ENCODE results near the gene SCARB1.
A peak's percentile ranks its signal among the peaks of the same experiment; 100 is the strongest.

SCARB1 gene

GRCh38 chr12:124861898-124862676, 1.6 kb downstream of the SCARB1 start:
- no peak for DNase-seq

GRCh38 chr12:124861492-124861891, 2.2 kb downstream of the SCARB1 start:
- no peak for DNase-seq

DNA sequence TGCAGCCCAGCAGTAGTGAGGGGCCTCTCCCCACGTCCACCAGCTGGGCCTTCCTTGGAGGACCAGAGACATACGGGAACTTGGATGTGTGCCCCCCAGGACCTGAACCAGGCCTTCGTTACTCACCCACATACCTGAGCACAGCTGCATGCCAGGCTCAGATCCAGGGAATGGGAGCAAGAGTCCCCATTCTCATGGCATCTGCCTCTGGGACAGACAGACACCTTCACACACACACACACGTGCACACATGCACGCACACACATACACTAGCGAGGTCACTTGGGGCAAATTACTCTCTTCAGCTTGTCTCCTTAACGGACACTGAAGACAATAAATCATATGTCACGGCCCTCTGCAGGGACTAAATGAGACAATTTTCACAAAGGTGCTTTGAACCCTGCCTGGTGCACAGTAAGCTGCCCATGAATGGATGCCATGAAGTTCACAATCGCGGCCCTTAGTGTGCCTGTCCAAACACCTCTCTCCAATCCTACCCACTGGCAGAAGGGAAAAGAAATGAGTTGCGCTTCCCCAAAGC, 5.7 kb downstream of the SCARB1 start:
- DNase-seq, result no peak

DNA sequence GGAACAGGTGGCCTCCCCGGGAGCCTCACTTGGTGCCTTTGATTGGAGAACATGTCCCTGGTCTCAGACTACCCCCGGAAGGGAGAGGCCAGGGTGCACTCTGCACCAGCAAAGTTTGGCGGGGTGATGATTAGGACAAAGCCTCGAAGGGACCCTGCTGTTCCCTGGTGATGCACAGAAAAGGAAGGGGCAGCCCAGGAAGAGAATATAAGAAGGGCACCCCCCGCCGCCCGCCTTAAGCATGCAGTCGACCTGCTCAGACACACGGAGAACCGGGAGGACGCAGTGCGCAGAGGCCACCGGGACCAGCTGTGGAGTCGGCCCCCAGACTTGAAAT, 6.9 kb downstream of the SCARB1 start:
- no peak for DNase-seq

DNA sequence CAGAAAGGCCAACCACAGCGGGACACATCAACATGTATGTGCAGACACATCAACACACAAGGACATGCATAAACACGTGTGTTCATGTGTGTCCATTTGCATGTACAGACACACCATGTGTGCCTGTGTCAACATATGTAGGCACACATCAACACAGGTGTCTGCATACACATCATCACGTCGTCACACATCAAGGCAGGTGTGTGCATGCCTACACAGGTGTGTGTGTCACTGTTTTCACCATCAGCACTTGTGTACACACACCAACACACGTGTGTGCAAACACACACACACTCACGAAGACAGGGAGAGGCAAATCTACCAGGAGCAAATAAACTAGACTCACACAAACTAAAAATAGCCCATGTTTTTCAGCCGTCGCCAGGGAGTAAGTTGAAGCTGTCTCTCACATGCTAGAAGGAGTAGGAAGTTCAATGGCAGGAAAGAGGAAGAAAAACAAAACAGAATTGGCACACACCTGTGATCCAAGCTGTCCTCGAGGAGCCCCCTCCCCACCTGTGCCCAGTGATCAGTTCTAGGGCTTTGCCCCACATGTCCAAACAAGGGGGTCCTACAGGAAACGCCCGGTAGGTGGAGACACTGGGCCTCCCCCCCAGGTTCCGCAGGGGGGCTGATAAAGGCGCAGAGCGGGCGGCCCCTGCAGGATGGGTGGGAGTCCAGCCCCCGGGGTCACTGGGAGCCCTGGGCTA, 7.4 kb downstream of the SCARB1 start:
- no peak for DNase-seq

GRCh38 chr12:124855275-124855957, 8.2 kb downstream of the SCARB1 start:
- no peak for DNase-seq

DNA sequence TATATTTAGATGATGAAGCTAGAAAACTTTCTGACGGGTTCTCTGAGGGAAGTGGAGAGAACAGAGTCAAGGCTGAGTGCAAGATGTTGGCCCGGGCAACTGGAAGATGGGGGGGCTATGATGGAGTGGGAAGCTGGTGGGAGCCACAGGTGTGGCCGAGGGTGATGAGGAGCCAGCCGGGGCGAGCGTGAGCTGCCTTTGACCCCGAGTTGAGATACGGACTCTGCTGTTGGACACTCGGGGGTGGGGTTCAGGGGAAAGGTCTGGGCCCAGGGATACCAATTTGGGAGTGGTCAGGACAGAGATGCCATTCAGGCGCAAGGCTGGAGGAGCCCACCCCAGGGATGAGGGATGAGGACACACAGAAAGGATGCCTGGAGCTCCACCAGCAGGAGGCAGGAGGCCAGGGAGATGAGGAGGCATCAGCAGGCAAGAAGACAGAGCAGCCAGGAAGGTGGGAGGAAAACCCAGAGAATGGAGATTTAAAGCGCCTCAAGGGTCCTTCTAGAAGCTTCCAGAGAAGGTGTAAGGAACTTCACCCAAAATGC, 9.0 kb downstream of the SCARB1 start:
- no peak for DNase-seq

DNA sequence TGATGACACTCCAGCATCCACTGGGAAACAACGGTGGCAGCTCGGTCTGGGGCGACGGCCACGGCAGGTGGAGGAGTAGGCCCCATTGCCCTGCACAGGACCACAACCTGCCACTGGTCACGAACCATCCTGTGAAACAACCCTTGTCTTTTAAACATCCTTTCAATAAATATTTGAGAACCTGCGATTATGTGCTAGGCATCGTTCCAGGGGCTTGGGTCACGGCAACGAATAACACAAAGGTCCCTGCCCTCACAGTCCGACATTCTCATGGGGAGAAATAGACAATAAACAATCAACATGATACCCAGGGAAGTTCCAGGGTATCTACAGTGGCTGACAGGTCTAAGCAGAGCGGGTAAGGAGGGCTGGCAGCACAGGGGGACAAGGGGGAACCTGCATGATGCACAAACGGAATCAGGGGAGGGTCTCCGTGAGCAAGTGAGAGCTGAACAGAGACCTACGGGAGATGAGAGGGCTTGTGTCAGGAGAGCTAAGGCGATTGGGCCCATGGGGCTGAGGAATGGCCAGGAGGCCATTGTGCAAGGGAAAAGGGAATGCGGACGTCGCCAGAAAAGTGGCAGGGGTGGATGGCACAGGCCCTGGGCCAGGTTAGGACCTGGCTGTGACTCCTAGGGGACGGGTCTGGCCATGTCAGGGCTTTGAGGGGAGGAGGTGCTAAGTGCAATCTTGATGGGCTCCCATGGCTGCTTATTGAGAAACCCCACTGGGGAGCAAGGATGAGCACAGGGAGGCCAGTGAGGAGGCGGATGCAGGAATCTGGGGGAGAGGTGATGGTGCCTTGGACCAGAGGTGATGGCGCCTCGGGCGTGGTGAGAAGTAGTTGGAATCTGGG, 9.7 kb downstream of the SCARB1 start:
- no peak for DNase-seq

DNA sequence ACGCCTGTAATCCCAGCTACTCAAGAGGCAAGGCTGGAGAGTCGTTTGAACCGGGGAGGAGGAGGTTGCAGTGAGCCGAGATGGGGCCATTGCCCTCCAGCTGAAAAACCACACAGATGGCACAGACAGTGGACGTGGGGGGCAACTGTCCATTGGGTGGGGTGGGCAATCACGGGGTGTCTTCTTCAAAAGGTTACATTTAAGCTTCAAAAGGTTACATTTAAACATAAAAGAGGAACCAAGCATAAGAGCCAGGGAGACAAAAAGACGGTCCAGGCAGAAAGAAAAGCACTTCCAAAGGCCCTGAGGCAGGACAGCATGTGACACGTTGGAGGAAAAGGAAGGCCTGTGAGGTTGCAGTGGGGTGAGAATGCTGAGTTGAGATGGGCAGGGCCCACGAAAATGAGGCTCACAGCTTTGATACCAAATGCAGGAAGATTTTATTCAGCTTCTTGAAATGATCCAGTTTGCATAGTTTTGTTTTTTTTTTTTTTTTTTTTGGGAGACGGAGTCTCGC, 10.7 kb downstream of the SCARB1 start:
- DNase-seq, result no peak

DNA sequence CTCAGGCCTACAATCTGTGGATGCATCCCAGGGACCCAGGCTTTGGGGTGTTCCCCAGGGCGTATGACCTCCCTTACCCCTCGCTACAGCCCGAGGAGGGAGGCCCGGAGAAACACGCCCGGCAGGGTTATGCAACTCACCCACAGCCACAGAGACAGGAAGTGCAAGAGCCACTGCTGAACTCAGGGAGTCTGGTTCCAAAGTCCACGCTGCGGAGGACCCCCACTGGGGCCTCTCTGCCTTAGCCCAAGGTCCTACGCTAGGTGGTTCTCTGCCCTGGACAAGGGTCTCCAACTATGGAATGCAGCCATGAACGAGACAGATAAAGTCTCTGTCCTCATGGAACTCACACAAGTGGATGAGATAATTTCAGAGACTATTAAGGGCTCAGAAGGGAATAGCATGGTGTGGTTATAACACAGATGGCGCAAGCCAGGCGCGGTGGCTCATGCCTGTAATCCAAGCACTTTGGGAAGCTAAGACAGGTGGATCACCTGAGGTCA, 11.3 kb downstream of the SCARB1 start:
- peak; percentile 24 for DNase-seq

DNA sequence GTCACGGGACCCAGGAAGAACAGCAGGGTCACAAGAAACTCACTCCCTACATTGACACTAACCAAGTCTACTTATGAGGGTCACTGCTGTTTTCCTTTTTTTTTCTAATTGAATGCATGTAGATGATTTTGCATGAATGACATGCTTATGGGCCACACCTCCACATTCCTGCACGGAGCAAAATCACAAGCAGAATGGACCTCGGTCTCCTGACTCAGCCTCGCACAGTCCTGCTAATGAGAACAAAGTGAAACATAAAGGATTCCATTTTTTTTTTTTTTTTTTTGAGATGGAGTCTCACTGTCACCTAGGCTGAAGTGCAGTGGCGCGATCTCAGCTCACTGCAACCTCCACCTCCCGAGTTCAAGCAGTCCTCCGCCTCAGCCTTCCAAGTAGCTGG, 12.3 kb downstream of the SCARB1 start:
- no peak for DNase-seq

DNA sequence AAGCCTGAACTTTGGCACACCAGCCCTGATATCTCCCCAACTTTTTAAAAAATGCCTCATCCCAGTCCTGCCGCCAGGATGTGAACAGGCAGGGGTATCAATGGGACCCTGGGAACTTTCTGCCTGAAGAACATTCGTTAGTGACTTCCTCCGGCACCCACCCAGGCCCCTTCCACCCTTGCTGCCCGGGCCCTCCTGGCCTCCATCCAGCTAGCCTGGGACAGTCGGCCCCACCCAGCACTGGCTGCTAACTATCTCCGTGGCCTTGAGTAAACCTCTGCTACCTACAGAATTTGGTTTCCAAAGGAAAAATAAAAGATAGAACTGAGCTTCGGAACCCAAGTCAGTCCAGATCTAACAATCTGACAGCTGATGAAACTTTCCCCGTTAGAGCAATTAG, 14.3 kb downstream of the SCARB1 start:
- DNase-seq, result no peak

GRCh38 chr12:124848621-124849380, 14.9 kb downstream of the SCARB1 start:
- DNase-seq, result no peak

DNA sequence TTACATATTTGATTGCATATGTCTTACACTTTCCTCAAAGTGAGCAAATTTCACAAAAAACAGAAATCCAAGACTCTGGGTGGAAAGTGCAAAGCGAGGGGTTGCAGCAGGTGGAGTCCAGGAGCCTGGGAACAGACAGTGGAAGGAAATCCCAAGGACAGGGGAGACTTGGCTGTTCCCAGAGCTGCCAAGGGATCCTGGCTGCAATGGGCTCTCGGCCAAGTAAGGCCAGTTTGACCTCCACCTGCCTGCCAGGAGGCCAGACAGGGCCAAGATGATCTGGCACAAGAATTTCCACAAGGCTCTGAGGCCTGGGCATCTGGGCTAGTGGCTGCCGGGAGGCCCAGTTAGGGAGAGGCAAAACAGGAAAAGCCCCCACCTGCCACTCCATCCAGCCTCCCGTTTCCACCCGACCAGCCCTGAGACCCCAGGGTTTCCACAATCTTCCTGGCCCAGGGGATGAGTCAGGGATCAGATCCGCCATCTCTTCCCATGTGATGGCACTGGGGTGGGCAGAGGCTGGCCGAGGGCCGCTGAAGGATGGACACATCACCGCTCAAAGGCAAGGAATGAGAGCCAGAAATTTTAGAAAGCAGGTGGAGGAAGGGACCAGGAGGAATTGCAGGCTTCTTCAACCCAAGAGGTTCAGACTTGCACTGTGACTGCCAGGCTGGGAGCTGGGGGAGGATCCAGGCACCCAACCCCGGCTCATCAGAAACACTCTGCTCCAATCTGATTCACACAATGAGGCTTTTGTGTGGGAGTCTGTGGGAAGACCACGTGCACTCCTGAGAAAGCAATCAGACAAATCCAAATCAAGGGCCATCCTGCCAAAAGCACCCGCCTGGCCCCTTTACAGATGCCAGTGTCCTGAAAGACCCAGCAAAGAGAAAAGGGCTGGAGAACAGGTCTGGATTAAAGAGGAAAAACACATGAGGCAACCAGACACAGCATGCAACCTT, 16.3 kb downstream of the SCARB1 start:
- no peak for DNase-seq

- no peak for DNase-seq
Observed at GRCh38 chr12:124844411-124845397, 19.0 kb downstream of the SCARB1 start.

- no peak for DNase-seq
Observed at GRCh38 chr12:124842800-124843510, 20.7 kb downstream of the SCARB1 start.

DNA sequence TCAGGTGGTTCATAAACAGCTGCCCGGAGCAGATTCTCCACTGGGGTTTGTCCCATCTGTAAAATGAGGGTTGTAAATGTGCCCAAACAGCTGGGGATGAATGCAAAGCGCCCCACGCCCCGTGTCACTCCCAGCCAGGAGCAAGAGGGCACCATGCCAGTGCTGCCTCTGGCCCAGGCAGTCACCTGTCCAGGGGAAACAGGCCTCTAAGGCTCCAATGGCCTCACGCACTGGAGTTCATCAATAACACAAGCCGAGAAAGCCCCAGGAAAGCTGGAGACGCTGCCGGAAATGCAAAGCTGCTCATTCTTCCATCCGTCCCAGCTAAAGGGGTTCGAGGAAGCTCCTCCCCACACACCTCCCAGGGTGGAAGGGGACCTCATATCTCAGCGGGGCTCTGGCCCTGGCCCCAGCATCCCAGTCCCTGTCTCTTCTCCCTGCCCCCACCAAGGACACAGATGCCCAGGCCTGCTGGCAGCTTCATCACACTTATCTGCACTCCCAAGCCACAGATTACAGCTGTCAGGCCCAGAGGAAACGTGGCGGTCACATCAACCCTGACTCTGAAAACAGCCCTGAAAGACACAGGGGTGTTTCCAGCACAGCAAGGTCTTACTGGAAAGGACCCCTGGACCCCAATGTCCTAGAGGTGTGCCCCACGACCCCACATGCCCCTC, 21.5 kb downstream of the SCARB1 start:
- no peak for DNase-seq

Measured in CD4-positive, alpha-beta T cell treated with Interleukin-17A for 1 hour (primary cell).